ENCODE results near the gene NPTN.
"Not testable (repeated sequence)": the region's sequence is repeated elsewhere in the genome, so short reads cannot be mapped to it uniquely, and the experiment has no call there.

Gene NPTN

GRCh38 chr15:73600413-73601335 lies 32.5 kb downstream of the NPTN start:
- DNase-seq (ENCODE audit: low read depth) = no peak

- DNase-seq (ENCODE audit: low read depth) = peak; percentile 28
These were observed 33.3 kb downstream of the NPTN start for GRCh38 chr15:73599934-73600333.

- DNase-seq (ENCODE audit: low read depth) = no peak
These were observed 34.5 kb downstream of the NPTN start for GRCh38 chr15:73598530-73599160.

DNA sequence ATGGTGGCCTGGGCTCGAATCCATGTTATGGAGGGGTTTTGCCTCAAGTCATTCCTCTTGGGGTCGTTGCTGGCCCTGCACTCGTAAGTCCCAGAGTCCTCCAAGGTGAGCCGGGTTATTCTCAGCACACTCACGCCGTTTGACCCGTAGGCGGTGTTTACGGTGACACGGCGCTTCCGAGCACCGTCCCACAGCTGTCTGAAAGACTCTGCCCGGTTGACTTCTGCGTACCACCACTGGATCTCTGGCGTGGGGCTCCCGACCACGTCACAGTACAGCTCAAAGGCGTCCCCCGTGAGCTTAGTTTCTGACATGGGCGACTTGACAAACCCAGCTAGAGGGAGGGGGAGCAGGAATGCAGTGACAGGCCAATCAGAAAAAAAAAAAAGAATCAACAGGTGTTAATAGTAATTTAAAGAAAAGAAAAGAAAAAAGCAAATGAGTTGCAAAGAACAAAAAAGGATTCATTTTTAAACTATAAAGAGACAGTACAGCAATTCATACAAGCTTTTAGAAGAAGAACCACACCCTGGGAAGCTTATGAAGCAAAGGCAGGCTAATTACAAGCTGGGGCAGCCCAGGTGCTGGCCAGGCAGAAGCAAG lies 36.1 kb downstream of the NPTN start:
- no peak for DNase-seq (ENCODE audit: low read depth)

DNA sequence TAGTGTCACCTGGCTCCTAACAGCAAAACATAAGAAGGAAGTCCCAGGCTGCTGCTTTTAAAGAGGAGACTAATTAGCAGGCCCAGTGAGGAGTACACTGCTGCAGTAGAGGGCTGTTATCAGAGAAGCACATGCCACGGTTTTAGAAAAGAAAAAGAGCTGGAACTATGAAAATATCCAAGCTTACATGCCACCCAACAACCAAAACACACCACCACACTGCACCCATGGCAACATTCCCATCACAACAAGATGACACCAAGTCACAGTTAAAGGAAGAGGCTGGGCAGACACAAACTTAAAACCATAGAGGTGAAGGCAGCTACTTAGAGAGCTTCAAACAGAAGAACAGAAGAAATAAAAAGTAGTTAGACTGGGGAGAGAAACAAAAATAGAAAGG lies 37.0 kb downstream of the NPTN start:
- no peak for DNase-seq (ENCODE audit: low read depth)

DNA sequence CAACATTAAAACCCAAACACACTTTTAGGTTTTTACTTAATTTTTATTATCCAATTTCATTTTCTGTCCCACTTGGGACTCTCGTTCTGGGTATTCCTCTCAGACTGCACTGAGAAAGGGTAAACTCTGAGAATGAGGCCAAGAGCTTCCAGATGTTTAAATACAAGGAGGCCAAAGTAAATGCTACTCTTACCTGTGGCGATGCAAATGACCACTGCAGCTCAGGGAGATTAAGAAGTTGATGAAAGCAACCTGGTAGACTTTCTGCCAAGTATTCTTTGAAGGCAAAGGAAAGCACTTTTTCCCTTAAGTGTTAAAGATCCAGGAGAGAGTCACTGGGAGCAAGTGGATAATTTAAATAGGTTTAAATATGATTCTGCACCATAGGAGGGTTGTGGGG lies 39.1 kb downstream of the NPTN start:
- no peak for DNase-seq (ENCODE audit: low read depth)

- DNase-seq (ENCODE audit: low read depth) = no peak
These were observed 39.7 kb downstream of the NPTN start for GRCh38 chr15:73593304-73594074.

DNA sequence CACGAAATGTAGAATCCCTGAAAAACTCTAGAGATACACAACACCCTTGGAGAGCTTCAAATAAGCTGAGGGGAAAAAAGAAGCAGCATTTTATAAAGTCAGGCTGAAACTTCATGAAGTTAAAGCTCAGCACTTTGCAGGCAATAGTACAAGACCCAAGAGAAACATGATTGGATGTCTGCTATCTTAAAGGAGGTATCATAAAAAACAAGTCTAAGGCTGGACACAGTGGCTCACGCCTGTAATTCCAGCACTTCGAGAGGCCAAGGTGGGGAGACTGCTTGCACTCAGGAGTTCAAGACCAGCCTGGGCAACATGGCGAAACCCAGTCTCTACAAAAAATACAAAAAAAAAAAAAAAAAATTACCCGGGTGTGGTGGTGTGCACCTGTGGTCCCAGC lies 42.9 kb downstream of the NPTN start:
- DNase-seq (ENCODE audit: low read depth) = no peak

GRCh38 chr15:73589766-73590165 lies 43.4 kb downstream of the NPTN start:
- DNase-seq (ENCODE audit: low read depth) = no peak

DNA sequence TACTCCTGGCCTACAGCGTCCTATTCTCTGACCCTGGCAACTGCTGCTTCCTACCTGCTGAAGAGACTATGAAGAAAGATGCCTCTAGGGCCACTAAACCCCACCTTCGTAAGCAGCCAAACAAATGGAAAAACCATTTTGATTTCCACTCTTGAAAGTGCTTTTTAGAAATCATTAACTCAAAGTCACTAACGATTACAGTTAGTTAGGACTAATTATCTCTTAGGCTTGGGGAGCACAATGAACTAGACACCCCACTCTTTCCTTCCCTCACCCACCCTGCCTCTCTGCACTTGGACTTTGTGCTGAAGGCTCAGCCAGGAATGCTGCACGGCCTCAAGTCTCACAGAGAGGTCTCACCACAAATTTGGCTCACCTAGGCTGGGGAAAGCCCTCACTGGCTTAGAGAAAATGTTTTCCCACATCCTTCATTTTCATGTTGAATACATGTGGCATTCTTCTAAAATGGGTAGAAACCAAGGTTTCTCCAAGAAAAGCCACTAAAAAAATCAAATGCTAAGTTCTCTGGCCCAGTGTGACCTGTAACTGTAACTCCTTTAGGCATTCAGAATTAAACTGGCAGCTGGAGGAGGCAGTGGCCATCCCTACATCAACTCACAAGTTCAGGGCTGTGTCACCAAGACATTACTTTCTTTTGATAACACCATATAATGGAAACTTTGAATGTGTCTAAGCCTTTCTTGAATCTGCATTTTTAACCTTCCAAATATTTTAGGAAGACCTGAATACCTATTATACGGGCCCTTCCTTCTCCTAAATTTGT lies 47.1 kb downstream of the NPTN start:
- DNase-seq (ENCODE audit: low read depth) = no peak

GRCh38 chr15:73584699-73585420 lies 48.3 kb downstream of the NPTN start:
- DNase-seq (ENCODE audit: low read depth) = no peak

DNA sequence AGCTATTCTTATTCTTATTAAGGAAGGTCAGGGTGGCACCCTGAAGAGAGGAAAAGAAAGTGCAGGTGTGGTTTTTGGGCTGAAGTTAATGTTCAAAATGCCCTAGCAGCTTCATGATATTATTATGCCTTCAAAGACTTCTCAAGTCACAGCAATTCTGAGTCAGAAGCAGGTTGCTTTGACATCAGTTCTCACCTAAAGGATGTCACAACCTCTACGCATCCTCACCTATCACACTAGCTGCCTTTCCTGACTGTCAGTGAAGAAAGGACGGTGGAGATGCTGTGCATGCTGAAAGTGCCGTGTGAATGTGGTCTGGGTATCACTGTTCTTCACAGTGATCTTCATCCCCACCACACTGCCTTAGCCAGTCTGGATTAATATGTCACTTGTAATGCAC lies 49.6 kb downstream of the NPTN start:
- DNase-seq (ENCODE audit: low read depth) = no peak

- no peak for DNase-seq (ENCODE audit: low read depth)
These were observed 50.3 kb downstream of the NPTN start for GRCh38 chr15:73582851-73583379.

DNA sequence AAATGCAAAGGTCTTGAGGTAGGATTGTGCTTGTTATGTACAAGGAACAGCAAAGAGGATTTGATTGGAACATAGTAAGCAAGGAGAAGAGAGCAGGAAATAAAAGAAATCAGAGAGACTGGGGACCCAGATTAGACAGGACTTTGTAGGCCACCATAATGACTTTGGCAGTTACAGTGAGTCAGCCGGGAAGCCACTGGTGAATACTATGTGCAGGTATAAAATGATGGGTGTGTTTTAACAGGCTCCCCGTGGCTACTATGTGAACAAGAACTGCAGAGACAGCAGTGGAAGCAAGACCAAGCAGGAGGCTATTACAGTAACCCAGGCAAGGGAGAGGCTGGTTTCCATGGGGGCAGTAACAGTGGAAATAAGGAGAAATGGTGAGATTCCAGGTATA lies 55.2 kb downstream of the NPTN start:
- DNase-seq (ENCODE audit: low read depth) = no peak

DNA sequence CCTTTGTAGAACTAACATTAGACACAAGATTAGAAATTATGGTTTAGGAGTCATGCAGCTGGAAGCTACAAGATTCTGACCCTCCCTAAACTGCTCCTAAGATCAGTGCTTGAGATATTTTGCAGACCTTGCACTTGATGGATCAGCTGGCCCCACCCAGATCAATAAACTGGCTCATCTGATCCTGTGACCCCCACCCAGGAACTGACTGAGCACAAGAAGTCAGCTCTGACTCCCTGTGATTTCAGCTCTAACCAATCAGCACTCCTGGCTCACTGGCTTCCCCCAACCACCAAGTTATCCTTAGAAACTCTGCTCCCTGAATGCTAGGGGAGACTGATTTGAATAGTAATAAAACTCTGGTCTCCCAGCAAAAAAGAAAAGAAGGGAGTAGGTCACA lies 55.6 kb downstream of the NPTN start:
- not testable (repeated sequence) for DNase-seq (ENCODE audit: low read depth)

DNA sequence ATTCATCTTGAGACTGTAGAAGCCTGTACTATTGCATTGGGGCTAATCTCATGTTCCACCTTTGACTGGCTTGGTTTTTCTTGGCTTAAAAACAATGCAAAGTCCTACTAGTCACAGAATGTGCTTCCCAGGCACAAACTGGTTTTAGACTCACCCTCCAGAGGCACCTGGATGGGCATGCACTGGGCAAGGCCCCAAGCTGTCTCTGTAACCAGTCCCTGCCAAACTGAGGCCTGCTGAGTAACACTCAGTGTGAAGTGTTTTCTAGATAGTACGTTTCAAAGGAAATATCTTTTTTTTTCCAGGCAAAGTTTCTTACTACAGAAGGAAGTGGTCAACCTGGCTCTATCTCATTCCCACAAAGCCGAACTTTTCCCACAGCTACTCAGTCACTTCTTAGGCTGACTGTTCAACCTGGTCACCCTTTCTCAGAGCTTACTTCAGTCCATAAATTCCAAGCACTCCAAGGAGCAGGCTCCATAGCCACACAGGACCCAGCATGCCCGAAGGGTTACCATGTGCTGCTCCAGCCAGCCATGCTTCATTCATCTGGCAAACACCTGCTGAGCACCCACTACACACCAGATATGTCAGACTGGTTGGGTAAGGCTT lies 57.4 kb downstream of the NPTN start:
- DNase-seq (ENCODE audit: low read depth) = no peak

- no peak for DNase-seq (ENCODE audit: low read depth)
These were observed 59.6 kb downstream of the NPTN start for GRCh38 chr15:73573572-73573971.

- no peak for DNase-seq (ENCODE audit: low read depth)
These were observed 60.2 kb downstream of the NPTN start for GRCh38 chr15:73573037-73573436.

GRCh38 chr15:73572296-73572695 lies 60.9 kb downstream of the NPTN start:
- DNase-seq (ENCODE audit: low read depth) = no peak

- DNase-seq (ENCODE audit: low read depth) = no peak
These were observed 61.8 kb downstream of the NPTN start for GRCh38 chr15:73571346-73571745.
